ENCODE results near the gene ATXN7.

ATXN7 gene

DNA sequence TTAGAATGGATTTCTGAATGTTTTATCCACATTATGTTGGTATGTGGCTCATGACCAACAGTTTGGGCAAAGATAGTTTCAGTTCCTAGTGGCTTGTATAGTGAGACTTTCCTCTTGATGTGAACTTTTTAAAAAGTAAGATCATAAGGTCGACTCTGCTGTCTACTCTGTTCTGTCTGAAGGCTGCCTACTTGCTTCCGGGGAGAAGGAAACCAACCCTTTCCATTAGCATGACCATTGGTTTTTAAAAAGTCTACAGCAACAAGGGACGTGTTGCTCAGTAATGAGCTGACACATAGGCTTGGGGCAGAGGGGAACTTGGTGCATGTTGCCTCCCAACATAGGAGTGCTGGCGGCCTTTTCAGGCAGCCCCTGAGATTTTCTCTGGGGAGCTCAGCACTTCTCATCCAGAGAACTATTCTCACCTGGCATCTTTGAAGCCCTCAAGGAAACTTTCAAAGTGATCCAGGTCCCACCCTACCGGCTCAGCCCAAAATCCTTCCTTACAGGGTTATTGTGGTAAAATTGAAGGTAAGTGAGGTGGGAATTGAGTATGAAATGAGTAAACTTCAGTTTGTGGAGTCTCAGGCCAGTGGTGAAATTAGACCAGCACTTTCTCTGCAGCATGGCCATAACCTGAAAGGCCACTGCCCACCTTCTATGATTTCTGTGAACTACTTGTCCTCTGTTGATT, 129.0 kb downstream of the ATXN7 start:
- DNase-seq: no peak

DNA sequence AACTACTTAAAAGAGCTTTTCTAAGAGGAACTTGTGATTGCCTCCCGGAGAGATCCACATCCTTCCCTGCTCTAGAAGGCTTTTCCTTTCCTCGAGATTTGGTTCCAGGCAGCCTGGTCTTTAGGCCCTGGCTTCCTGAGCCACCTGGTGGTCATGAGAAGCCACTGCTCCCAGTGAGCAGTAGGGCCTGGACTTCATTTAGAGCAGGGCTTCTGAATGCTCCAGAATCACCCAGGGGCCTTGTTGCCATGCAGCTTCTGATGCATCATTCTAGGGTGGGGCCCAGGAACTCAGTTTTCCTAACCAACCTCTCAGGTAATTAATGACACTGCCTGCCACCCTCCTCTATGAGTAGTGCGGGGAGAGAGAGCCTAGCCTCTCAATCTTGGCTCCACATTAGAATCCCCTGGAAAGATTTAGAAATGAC, 130.0 kb downstream of the ATXN7 start:
- DNase-seq: peak; percentile 66

DNA sequence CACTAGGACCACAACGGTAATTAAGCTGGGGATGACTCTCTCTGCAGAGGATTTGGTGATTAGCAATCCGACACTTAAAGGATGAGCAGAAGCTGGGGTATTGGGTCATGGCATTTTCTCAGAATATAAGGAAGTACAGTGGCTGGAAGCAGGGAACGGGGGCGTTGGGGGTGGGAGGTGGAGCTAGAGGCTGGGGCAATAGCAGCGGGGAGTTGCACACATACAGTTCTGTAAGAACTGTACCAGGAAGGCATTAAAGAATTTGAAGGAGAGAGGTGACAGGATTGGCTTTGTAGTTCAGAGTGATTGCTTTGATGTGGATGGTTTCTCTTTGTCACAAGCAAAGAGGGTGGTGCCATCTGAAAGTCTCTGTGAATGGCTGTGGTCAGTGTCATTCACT, 131.4 kb downstream of the ATXN7 start:
- no peak for DNase-seq

DNA sequence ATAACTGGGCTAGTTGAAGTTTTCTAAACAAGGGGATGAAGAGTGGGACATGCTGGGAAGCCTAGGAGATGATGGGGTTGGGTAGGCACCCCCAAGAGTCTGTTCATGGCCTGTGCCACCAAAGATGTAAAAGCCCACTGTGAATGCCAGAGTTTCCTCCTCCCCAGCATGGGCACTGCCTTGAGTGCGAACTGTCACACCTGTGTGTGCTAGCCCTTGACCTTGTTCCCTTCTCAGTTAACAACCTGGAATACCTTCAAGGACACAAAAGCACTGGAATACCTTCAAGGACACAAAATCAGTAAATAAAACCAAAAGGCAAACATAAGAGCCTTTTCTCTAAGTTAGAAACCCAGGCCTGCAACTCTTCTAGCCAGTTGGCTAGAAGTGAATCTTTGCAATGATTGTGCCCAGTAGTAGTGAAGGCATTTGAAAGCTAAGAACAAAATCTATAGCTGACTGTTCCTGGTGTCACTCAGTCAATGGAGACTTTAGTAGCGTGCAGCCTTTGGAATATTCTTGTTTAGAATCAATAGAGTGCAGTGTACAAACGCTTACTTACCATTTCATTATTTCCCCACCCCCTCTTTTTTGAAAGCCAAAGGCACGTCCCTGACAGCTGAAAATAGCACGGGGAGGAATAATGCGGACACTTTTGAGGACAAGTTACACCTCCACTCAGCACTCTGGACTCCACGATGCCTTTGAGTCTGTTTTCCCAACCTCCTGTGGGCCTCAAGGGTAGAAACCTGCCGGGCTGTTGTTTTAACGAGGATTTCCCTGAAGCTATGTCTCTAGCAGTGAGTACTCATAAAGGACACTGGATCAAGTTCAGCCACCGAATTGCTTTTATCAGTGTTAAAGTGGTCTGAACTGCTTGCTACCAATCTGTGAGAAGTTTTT, 135.4 kb downstream of the ATXN7 start:
- DNase-seq: no peak

DNA sequence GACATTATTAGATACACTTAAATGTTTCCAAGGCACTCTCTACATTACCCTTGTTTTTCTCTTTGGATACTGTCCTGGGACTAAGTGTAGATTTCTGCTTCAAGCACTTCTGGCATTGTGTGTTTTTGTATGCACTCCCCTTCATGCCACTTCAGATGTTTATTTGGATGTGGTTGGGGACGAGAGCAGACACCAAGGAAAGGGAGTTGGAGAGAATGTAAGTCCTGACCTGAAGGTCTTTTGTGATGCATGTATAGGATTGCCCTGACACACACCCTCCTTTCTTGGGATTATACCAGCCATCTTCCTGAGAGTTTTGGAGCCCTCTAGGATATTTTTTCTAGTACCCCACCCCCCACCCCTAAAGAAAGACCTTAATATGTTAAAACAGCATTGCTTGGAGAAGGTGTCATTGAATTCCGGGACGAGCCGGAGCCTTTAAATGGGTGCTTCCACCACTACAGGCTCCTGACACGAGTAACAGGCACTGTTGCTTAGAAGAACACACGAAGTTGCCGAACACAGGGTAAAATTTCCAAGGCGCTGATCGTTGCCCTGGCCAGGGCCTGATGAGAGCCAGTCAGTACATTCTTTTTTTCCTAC, 136.9 kb downstream of the ATXN7 start:
- no peak for DNase-seq

DNA sequence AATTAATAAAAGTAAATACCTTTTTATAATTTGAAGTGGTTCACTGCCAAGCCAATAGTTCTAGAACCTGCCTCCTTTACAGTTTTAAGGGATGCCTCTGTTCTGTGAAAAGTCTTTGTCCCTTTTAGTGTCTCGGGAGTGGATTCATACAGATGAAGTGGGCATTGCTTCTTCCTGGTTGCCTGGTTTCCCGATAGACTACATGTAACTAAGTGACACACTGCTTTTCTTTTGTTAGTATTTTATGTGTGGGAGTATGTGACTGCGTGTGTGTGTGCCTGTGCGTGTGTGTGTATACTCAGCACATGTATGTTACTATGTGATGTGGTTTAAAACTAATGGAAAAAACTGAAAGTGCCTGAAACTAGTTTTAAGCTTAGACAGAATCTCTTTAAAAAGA, 138.6 kb downstream of the ATXN7 start:
- no peak for DNase-seq

DNA sequence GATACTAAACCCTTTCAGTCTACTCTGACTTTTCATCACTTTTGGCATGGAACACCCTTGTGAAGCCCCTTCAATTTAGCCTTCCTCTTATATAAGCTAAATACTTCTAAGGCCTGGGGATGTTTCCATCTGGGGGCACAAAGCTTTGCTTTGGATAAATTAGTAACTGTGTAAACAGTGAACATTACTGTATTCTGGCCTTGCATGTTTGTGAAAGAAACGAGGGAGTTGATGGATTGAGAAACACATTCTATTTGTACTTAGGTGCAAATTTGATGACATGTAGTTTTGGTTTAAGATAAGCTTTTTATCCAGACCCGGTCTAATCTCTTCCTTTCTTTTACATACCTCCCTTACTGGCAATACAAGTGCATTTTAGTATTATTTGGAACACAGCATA, 139.9 kb downstream of the ATXN7 start:
- no peak for DNase-seq

DNA sequence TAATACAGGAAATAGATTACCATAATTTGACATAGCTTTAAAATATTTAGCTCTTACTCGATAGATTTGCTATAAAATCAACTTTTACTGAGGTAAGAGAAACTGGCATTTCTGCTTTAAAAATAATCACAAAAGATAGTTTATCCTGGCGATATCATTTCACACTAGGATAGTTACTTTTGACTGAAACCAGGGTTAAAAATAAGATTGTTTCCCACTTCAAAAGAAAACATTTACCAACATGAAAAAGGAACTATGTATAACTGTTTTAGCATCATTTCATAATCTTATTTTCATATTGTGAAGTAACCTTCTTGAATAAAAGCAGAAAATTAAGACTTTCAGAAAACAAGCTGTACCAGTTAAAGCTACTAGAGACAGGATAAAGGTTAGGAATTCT, 144.3 kb downstream of the ATXN7 start:
- no peak for DNase-seq

DNA sequence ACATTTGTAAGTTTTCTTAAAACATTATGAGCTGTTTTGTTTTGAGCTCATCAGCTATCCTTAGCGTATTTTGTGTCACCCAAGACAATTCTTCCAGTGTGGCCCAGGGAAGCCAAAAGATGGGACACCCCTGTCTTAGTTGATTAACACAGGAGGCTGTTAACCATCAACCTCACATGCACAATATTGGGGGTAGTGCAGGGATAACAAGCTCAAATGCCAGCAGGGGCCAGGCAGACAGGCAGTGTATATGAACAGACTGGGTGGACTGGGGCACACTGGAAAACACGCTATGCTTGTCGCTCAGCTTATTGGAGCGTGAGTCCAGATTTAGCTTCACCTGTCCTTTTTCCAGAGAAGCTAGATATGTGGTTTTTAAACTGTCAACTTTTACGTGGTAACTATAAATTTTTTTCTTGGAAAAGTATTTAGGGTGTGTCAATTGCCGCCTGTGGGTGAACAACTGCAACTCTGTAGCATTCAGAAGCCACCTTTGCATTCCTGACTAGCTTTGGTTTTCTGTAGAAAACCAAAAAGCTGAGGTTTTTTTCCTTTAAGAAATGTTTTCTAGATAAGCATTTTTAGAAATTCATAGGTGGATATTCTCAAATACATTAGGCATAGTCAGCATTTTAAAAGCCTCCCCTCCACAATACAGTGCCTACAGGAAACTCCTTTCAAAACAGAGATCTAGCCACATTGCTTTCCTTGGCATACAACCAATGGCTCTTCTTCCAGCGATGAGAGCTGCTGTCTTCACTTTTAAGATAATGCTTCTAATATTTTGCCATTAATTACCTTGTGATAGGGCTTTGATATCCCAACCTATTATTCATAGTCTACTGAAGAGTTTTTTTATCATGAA, 145.1 kb downstream of the ATXN7 start:
- DNase-seq: no peak

DNA sequence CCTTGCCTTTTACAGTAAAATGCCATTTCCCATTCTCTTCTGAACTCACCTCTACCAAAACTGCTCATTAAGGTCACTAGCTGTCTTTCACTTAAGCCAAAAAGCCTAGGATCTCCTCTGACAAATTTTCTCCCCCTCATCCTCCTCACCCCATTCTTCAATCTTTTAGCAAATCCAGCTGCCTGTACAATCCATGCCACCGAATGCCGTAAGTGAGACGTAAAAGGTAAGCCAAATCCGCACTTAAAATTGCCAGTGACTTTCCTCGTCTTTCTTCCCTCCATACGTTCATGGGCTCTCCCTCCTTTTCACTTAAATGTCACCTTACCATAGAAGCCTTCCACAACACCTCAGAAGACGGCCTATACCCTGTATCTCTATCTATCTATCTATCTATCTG, 145.9 kb downstream of the ATXN7 start:
- DNase-seq: no peak

DNA sequence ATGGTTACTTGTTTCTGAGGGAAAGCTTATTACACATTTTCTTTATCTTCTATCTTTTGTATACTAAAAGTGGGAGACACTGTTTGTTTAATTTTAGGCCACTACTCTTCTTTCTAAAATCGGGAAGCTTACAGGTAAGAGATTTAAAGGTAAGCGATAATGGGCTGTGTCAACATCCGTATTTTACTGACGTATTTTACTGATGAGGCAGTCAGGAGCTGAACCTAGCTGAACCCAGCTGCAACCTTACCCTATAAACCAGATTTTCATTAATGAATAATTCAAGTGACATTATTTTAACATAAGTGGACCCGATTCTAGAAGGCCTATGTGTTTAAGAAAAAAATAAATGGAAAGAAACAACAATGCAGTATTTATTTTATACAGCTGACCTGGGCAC, 146.5 kb downstream of the ATXN7 start:
- no peak for DNase-seq

DNA sequence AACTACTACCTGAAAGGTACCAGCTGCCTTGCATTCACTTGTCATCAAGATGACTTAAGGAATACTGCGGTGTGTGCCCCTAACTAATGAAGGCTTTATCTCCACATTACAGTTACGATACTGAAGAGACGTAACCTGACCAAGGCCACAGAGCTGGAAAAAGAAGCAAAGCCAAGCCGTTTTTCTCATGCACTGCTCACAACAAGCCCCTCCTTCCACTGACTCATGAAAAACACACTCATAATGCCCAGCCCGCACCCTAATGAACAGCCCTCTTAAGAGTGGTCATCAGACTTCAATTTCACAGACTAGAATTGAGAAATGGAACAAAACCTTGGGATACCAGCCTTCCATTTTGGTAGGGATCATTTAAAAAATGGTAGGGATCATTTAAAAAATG, 148.0 kb downstream of the ATXN7 start:
- DNase-seq: no peak

DNA sequence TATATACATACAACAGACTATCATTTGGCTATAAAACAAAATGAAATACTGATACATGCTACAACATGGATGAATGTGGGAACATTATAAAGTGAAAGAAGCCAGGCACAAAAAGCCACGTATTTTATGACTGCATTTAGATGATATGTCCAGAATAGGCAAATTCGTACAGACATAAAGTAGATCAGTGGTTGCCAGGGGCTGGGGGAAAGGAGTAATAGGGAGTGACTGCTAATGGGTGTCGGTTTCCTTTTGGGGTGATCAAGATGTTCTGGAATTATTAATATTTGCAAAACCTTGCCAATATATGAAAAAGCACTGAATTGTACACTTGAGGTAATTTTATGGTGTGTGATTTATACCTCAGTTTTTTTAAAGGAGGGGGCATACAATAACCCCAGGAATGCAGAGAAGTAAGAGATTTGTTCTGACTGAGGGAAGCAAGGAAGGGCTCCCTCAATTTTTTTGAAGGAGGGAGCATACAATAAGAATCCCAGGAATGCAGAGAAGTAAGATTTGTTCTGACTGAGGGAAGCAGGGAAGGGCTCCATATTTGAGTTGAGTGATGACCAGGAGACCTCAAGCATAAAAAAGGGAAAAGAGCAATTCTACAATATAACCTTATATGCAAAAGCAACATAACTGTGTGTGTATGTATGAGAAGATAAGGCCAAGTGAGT, 153.4 kb downstream of the ATXN7 start:
- no peak for DNase-seq

DNA sequence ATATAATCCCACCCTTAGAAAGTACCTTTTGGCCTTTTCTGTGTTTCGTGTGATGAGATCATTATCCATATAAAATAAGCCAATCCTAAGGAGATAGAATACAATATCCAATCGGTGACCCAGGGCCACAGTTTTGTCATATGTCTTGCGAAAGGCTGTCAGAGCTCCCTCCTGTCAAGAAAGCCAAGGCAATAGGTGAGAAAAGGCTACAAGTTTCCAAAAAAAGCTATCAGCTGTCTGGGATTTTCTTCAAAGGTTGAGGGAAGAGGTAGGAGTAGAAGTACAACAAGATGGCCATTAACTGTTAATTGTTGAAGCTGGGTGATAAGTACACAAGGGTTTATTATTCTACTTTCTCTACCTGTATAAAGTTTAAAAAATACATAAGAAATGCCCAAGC, 155.6 kb downstream of the ATXN7 start:
- DNase-seq: no peak

DNA sequence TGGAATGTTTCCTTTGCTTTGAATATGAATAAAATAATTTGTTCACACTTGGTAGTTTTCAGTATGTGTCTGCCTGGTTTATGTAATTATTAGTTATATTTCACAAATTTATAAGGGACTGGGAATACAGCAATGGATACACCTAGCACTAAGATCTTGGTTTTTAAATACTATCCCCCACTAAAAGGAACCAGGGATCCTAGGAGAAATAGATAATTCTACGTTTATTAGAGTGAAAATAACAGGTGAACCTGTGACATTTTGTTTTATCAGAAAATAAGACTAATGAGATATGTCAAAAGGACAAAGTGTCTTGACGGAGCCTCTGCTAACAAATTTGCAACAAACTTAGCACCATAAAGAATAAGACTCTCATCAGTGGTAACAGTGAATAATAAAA, 156.2 kb downstream of the ATXN7 start:
- DNase-seq: no peak

DNA sequence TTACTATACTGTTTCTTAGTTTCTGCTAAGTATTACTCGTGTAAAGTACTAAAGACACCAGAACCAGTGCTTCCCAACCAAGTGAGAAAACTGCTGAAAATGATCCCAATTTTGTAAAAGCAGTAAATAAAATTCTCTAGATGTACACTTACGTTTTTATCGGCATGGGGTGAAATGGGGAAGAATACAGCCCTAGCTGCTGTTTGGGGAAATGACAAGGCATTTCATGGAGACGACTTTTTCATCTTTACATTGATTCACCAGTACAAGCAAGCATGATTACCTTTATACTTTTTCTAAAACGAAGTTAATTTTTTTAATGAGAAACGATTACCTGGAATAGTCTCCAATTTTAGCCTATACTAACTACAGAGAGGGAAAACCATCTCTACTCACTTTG, 158.3 kb downstream of the ATXN7 start:
- DNase-seq: no peak

DNA sequence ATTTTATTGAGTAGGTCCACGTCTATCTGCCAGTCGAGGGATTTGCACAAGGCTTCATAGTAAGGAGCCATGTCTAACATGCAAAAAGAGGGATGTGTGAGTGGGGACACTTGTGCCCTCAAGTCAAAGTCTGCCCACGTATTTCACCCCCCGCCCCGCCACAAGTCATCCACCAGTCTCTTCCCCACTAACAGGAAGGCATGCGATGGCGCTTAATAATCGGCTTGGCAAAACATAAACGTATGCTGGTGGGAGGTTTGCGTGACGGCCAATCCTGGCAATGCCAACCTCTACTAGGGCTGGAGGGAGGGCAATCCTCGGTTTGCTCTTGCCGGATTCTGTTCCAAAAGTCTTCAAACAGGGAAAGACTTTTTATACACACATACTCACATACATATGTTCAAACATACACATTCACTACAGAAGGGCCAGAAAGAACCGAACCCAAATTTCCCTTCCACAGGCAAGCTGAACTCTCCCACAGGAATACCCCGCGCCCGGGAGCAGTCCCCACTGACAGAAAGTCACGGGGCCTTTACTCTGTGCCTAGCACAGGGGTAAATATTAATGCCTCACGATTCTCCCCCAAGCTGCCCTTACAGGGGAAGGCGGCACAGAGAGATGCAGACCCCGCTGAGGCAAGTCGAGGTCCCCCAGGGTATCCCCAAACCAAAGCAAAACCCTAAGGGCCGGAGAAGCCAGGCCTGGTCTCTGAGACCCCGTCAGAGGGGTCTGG, 159.0 kb downstream of the ATXN7 start:
- DNase-seq: no peak

DNA sequence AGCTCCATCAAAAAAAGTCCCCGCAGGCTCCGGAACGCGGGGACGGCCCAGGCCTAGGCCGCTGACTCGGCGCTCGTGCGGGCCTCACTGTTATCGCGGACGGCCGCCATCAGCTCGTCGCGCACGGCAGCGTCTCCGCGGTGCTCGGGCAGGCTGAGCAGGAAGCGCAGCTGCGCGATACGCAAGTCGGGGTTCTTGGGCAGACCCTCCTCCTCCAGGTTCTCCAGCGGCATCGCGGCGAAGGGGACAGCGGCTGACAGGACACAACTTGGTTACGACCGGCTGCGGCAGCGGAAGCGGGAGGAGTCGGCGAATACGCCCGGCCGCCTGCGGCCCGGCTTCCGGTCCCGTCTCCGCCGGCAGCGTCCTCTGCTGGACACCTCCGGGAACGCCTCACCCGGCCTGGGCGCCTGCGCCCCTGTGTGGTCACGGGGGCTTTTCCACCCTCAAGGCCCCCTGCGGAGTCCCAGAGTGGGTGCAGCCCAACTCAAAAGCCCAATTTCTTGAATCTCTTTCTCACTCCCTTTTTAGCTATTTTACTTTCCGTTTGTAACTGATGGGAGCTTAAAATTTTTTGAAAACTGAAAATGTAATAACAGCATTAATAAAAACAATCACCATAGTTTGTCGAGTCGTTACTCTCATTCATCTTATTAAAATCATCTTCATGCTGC, 159.7 kb downstream of the ATXN7 start, which contains the start of gene PSMD6:
Gene PSMD6 (minus strand): TSS at position 308 of the 674 bp plus-strand sequence. CDS start 75 bp downstream, at position 233.
- DNase-seq: peak; percentile 90

DNA sequence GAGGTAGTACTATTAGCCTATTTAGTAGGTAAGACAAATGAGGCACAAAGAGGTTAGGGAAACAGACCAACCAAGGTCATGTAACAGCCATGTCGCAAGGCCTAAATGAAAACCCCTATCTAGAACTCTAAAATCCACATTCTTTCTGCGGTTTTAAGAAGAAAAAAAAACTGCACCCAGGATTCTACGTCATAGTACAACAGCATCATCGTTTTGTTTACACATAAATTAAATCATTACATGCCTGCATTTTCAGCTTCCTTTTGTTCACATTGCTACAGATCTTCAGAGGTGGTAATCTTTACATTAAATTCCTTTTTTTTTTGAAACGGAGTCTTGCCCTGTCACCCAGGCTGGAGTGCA, 160.2 kb downstream of the ATXN7 start:
- no peak for DNase-seq

DNA sequence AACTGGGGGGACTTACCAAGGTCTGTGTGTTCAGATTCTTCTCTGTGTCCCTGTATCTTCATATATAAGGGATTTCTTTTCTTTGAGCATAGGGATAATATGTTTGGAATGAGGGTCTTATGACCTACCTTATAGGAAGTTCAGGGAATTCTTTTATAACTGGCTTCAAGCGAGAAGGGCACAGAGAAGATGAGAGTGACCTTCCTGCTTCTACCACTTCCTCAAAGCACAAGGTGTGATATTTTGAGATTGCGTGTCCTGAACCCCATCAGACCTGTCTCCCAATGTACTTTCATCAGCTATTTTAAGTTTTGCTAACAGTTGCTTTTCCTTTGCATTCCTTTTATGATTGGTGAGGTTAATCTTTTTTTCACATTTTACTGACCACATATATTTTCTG, 162.7 kb downstream of the ATXN7 start:
- no peak for DNase-seq

DNA sequence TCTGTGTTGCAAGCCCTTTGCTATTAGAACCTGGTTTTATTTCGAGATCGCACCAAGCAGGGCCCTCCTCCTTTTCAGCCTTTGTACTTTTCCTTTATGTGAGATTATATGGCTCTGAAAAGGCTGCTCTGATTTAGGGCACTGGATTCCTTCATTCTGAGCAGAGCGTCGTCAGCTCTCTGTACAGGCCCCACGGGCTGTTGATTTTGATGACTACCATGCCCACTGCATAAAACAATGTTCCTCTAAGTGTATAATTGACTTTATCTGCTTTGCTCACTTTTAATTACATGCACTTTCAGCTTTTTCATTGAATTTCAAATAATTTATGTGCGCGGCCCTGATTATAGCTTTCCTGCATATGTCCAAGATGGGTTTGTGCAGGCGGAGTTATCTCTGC, 164.0 kb downstream of the ATXN7 start:
- no peak for DNase-seq
